Measurements from ENCODE around the gene MMP2. TPM values are rescaled to one million over a fixed set of nuclear protein-coding genes. Genes with fewer than 3 reads are reported as not detected.
A peak's percentile ranks its signal among the peaks of the same experiment; 100 is the strongest.

MMP2 gene
- total and polyA plus RNA-seq, 2 of the 13 experiments (the other 11 are each of a cell fraction or from before 2014, with no cell fraction given), result 0.31 to 1.3 TPM

- TF ChIP-seq ZNF710 (CRISPR knock-in tag; IDR thresholded peaks at IDR 0.05; ENCODE audit: borderline replicate concordance) (peak; percentile 16; the same call in 1 of the 2 replicates), ZNF3 (CRISPR knock-in tag; IDR thresholded peaks at IDR 0.05) (no peak), NKX3-1 (CRISPR knock-in tag; IDR thresholded peaks at IDR 0.05) (peak; percentile 64; the same call in 1 of the 2 replicates), RAD21 (CRISPR knock-in tag; IDR thresholded peaks at IDR 0.05) (peak; percentile 23; the same call in 1 of the 2 replicates), FOXO1 (CRISPR knock-in tag; IDR thresholded peaks at IDR 0.05) (no peak), ZFY (CRISPR knock-in tag; IDR thresholded peaks at IDR 0.05) (peak; percentile 53; the same call in 1 of the 2 replicates), KDM5A (IDR thresholded peaks at IDR 0.05; ENCODE audit: borderline replicate concordance, low read length) (no peak), ZNF33B (CRISPR knock-in tag; IDR thresholded peaks at IDR 0.05) (peak; percentile 40; the same call in 1 of the 2 replicates), EEA1 (CRISPR knock-in tag; IDR thresholded peaks at IDR 0.05; ENCODE audit: borderline replicate concordance) (no peak), RFXAP (CRISPR knock-in tag; IDR thresholded peaks at IDR 0.05; ENCODE audit: borderline replicate concordance) (0 out of 2 replicates have a peak, but pooled peaks have one; percentile 50), SUZ12 (IDR thresholded peaks at IDR 0.05; ENCODE audit: low read depth, low read length) (no peak), BCLAF1 (IDR thresholded peaks at IDR 0.05) (no peak)
- TF ChIP-seq, protein P1, sequence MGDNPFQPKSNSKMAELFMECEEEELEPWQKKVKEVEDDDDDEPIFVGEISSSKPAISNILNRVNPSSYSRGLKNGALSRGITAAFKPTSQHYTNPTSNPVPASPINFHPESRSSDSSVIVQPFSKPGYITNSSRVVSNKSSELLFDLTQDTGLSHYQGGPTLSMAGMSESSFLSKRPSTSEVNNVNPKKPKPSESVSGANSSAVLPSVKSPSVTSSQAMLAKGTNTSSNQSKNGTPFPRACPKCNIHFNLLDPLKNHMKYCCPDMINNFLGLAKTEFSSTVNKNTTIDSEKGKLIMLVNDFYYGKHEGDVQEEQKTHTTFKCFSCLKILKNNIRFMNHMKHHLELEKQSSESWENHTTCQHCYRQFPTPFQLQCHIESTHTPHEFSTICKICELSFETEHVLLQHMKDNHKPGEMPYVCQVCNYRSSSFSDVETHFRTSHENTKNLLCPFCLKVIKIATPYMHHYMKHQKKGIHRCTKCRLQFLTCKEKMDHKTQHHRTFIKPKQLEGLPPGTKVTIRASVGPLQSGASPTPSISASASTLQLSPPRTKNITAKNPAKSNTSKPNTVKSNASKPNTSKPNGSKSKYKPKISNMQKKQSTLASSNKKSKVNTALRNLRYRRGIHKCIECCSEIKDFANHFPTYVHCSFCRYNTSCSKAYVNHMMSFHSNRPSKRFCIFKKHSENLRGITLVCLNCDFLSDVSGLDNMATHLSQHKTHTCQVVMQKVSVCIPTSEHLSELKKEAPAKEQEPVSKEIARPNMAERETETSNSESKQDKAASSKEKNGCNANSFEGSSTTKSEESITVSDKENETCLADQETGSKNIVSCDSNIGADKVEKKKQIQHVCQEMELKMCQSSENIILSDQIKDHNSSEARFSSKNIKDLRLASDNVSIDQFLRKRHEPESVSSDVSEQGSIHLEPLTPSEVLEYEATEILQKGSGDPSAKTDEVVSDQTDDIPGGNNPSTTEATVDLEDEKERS (CRISPR knock-in tag; IDR thresholded peaks at IDR 0.05), result no peak
- TF ChIP-seq, protein P2, sequence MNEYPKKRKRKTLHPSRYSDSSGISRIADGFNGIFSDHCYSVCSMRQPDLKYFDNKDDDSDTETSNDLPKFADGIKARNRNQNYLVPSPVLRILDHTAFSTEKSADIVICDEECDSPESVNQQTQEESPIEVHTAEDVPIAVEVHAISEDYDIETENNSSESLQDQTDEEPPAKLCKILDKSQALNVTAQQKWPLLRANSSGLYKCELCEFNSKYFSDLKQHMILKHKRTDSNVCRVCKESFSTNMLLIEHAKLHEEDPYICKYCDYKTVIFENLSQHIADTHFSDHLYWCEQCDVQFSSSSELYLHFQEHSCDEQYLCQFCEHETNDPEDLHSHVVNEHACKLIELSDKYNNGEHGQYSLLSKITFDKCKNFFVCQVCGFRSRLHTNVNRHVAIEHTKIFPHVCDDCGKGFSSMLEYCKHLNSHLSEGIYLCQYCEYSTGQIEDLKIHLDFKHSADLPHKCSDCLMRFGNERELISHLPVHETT (CRISPR knock-in tag; conservative IDR thresholded peaks at IDR 0.05), result no peak
- TF ChIP-seq, protein P3, sequence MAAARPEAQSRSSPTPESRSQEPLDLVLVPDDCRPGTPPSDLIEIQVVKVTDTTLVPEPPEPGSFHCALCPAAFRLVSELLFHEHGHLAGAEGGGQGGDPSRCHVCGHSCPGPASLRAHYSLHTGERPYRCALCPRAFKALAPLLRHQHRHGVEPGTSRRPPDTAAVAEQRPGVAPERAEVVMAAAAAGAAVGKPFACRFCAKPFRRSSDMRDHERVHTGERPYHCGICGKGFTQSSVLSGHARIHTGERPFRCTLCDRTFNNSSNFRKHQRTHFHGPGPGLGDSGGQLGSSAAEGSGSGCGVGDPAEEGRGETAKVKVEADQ (CRISPR knock-in tag; IDR thresholded peaks at IDR 0.05; ENCODE audit: borderline replicate concordance), result no peak
Observed at GRCh38 chr16:55508941-55509931, 30.2 kb downstream of the MMP2 start, which contains the start of gene LPCAT2 (continued).

Data from HepG2 (cell line).